ENCODE results near the gene C16orf74.

Gene C16orf74

DNA sequence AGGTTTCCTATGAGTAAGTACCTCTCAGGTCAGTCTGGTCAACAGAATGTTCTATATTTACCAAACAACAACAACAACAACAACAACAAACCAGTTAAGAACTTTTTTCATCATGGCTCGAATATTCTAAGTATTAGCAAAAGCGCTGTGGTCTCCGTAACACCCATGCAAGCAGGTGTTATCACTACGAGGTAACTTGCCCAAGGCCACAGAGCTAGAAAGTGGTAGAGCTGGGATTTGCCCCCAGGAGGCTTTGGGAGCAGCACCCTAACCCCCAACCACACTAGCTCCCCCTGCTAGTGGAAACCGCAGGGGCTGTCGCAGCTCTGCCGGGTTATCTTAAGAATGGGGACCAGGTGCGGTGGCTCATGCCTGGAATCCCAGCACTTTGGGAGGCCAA is 23.9 kb upstream of the C16orf74 start:
- Histone ChIP-seq H3K9me3 (no peaks in the 10 kb centered on the region), H3K27ac (no peak overlapping the region), H3K27me3 (no peaks in the 10 kb centered on the region), H3K4me3 (ENCODE audit: low read depth in 1 of 2, low read length in 1 of 2) (no peak overlapping the region), H3K4me1 (ENCODE audit: control insufficient read depth in 1 of 2, insufficient read depth in 1 of 2, low read depth in 1 of 2, low read length in 1 of 2) (peaks cover 5 to 8% of the 10 kb centered on the region in 2 experiments), H3K36me3 (peaks cover 53% of the 10 kb centered on the region)
- TF ChIP-seq, protein P1, sequence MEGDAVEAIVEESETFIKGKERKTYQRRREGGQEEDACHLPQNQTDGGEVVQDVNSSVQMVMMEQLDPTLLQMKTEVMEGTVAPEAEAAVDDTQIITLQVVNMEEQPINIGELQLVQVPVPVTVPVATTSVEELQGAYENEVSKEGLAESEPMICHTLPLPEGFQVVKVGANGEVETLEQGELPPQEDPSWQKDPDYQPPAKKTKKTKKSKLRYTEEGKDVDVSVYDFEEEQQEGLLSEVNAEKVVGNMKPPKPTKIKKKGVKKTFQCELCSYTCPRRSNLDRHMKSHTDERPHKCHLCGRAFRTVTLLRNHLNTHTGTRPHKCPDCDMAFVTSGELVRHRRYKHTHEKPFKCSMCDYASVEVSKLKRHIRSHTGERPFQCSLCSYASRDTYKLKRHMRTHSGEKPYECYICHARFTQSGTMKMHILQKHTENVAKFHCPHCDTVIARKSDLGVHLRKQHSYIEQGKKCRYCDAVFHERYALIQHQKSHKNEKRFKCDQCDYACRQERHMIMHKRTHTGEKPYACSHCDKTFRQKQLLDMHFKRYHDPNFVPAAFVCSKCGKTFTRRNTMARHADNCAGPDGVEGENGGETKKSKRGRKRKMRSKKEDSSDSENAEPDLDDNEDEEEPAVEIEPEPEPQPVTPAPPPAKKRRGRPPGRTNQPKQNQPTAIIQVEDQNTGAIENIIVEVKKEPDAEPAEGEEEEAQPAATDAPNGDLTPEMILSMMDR (IDR thresholded peaks at IDR 0.05) = no peak

- TF ChIP-seq, protein P1 (IDR thresholded peaks at IDR 0.05) = no peak
- H3K27ac ChIP-seq = no peak overlapping the region
- H3K36me3 ChIP-seq = peaks cover 46% of the 10 kb centered on the region
- no peak overlapping the region for H3K4me3 ChIP-seq (ENCODE audit: low read depth in 1 of 2, low read length in 1 of 2)
- no peaks in the 10 kb centered on the region for H3K9me3 ChIP-seq
- peaks cover 5% of the 10 kb centered on the region in 2 experiments for H3K4me1 ChIP-seq (ENCODE audit: control insufficient read depth in 1 of 2, insufficient read depth in 1 of 2, low read depth in 1 of 2, low read length in 1 of 2)
- no peaks in the 10 kb centered on the region for H3K27me3 ChIP-seq
These were observed 23.2 kb upstream of the C16orf74 start for GRCh38 chr16:85774136-85774535.

DNA sequence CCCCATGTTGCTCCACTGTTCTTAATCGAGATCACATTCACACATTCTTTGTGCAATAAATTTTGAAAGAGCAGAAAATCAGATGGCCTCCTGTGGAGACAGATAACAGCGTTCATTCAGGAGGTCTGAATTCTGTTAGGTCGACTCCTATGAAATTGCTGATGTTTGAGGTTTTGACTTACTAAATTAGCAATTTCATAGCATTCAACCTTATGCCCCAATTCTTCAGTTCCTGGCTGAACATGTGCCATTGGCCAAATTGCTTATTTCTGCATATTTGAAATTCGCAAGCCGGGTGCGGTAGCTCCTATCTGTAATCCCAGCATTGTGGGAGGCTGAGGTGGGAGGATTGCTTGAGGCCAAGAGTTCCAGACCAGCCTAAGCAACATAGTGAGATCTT is 22.1 kb upstream of the C16orf74 start:
- Histone ChIP-seq H3K9me3 (no peaks in the 10 kb centered on the region), H3K4me1 (ENCODE audit: control insufficient read depth in 1 of 2, insufficient read depth in 1 of 2, low read depth in 1 of 2, low read length in 1 of 2) (no peaks in the 10 kb centered on the region), H3K4me3 (ENCODE audit: low read depth in 1 of 2, low read length in 1 of 2) (no peak overlapping the region), H3K27me3 (no peaks in the 10 kb centered on the region), H3K36me3 (peaks cover 41% of the 10 kb centered on the region), H3K27ac (no peak overlapping the region)
- TF ChIP-seq, protein P1 (IDR thresholded peaks at IDR 0.05) = no peak

- Histone ChIP-seq H3K9me3 (no peaks in the 10 kb centered on the region), H3K4me3 (ENCODE audit: low read depth in 1 of 2, low read length in 1 of 2) (no peak overlapping the region), H3K27me3 (no peaks in the 10 kb centered on the region), H3K36me3 (peaks cover 28% of the 10 kb centered on the region), H3K27ac (no peak overlapping the region), H3K4me1 (ENCODE audit: control insufficient read depth in 1 of 2, insufficient read depth in 1 of 2, low read depth in 1 of 2, low read length in 1 of 2) (peaks cover 0 to 7% of the 10 kb centered on the region in 2 experiments)
- TF ChIP-seq, protein P1 (IDR thresholded peaks at IDR 0.05) = no peak
These were observed 19.8 kb upstream of the C16orf74 start for GRCh38 chr16:85770741-85771140.

GRCh38 chr16:85768199-85768598 is 17.3 kb upstream of the C16orf74 start:
- H3K9me3 ChIP-seq = no peaks in the 10 kb centered on the region
- H3K27ac ChIP-seq = no peak overlapping the region
- TF ChIP-seq, protein P1 (IDR thresholded peaks at IDR 0.05) = no peak

GRCh38 chr16:85767531-85767930 is 16.6 kb upstream of the C16orf74 start:
- Histone ChIP-seq H3K27ac (no peak overlapping the region), H3K4me1 (ENCODE audit: control insufficient read depth in 1 of 2, insufficient read depth in 1 of 2, low read depth in 1 of 2, low read length in 1 of 2) (peaks cover 4 to 12% of the 10 kb centered on the region in 2 experiments), H3K36me3 (peaks cover 26% of the 10 kb centered on the region), H3K27me3 (no peaks in the 10 kb centered on the region), H3K4me3 (ENCODE audit: low read depth in 1 of 2, low read length in 1 of 2) (no peak overlapping the region), H3K9me3 (no peaks in the 10 kb centered on the region)
- TF ChIP-seq, protein P1 (IDR thresholded peaks at IDR 0.05) = no peak

More at GRCh38 chr16:85768199-85768598, 17.3 kb upstream of the C16orf74 start:
- Histone ChIP-seq H3K27me3 (no peaks in the 10 kb centered on the region), H3K4me1 (ENCODE audit: control insufficient read depth in 1 of 2, insufficient read depth in 1 of 2, low read depth in 1 of 2, low read length in 1 of 2) (peaks cover 0 to 7% of the 10 kb centered on the region in 2 experiments), H3K36me3 (peaks cover 26% of the 10 kb centered on the region), H3K4me3 (ENCODE audit: low read depth in 1 of 2, low read length in 1 of 2) (no peak overlapping the region)

All from neutrophil (primary cell).